ENCODE measurements around the gene RBM39.

DNA sequence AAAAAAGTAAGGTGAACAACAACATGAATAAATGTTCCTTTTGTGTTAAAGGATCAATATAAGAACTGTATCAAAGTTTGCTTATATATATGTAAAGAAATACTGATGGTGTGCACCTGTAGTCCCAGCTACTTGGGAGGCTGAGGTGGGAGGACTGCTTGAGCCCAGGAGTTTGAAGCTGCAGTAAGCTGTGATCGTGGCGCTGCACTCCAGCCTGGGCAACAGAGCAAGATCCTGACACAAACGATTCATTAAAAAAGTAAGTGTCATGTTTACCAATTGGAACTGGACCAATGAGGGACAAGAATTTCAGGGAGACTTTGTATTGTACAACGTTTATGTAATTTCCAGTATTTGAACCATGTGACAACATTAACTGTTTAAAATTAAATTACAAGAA, 24.8 kb upstream of the RBM39 start:
- TF ChIP-seq, protein P1, sequence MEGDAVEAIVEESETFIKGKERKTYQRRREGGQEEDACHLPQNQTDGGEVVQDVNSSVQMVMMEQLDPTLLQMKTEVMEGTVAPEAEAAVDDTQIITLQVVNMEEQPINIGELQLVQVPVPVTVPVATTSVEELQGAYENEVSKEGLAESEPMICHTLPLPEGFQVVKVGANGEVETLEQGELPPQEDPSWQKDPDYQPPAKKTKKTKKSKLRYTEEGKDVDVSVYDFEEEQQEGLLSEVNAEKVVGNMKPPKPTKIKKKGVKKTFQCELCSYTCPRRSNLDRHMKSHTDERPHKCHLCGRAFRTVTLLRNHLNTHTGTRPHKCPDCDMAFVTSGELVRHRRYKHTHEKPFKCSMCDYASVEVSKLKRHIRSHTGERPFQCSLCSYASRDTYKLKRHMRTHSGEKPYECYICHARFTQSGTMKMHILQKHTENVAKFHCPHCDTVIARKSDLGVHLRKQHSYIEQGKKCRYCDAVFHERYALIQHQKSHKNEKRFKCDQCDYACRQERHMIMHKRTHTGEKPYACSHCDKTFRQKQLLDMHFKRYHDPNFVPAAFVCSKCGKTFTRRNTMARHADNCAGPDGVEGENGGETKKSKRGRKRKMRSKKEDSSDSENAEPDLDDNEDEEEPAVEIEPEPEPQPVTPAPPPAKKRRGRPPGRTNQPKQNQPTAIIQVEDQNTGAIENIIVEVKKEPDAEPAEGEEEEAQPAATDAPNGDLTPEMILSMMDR (IDR thresholded peaks at IDR 0.05; ENCODE audit: low read length): no peak
- no peak for TF ChIP-seq EZH2 (optimal IDR thresholded peaks at IDR 0.05; ENCODE audit: low read depth, low read length)
